H1 (cell line): ENCODE measurements around the gene CFAP92. TPM values are rescaled to one million over a fixed set of nuclear protein-coding genes. Genes with fewer than 3 reads are reported as not detected.

Experiments
- ASH2L ChIP-seq: fragments of 200-600, 300-600 bp; sonication (generic); IDR thresholded peaks from one replicate; pipeline ENCODE4 v1.7.1; 2017; ENCODE audit warnings: low read length
- CHD1 ChIP-seq: IDR thresholded peaks from 2 replicates; pipeline ENCODE4 v1.6.1; 2012; ENCODE audit warnings: low read depth, low read length, improper control_type of control experiment
- CHD2 ChIP-seq: IDR thresholded peaks from 2 replicates; pipeline ENCODE4 v1.6.1; 2012; ENCODE audit warnings: low read length, improper control_type of control experiment
- CTCF ChIP-seq, 3 experiments: IDR thresholded peaks; 1 replicate in 2 of 3; 2 replicates in 1 of 3; pipeline versions ENCODE4 v1.5.1 to v1.6.1; 2011; ENCODE audit warnings: low read length in 3 of 3, mild to moderate bottlenecking in 3 of 3, inconsistent platforms in 2 of 3, low read depth in 1 of 3, moderate library complexity in 1 of 3; ENCODE audit not compliant: insufficient read depth in 1 of 3; ENCODE audit errors: control extremely low read depth in 1 of 3
- GABPA ChIP-seq: IDR thresholded peaks from 2 replicates; pipeline ENCODE4 v1.6.1; 2011; ENCODE audit warnings: mild to moderate bottlenecking, low read length, moderate library complexity, borderline replicate concordance; ENCODE audit not compliant: insufficient read depth
- NRF1 ChIP-seq: IDR thresholded peaks from 2 replicates; pipeline ENCODE4 v1.6.1; 2011; ENCODE audit warnings: mild to moderate bottlenecking, low read depth, low read length, improper control_type of control experiment
- POLR2A ChIP-seq, 2 experiments: IDR thresholded peaks; 1 replicate in 1 of 2; 2 replicates in 1 of 2; pipeline ENCODE4 v1.6.1; 2011; ENCODE audit warnings: low read depth in 2 of 2, low read length in 2 of 2, mild to moderate bottlenecking in 2 of 2; ENCODE audit errors: control extremely low read depth in 1 of 2
- RNF2 ChIP-seq: fragments of 200-900, 300-1000 bp; sonication (generic); IDR thresholded peaks from 2 replicates; pipeline ENCODE4 v1.7.1; 2016; ENCODE audit warnings: borderline replicate concordance, low read depth, mild to moderate bottlenecking, antibody characterized with exemption, low read length; ENCODE audit not compliant: poor library complexity, severe bottlenecking; ENCODE audit errors: missing control alignments
- RXRA ChIP-seq: IDR thresholded peaks from 2 replicates; pipeline ENCODE4 v1.6.1; 2011; ENCODE audit warnings: low read depth, mild to moderate bottlenecking, low read length, moderate library complexity; ENCODE audit not compliant: insufficient read depth
- SIX5 ChIP-seq: IDR thresholded peaks from 2 replicates; pipeline ENCODE4 v1.6.1; 2011; ENCODE audit warnings: mild to moderate bottlenecking, low read depth, low read length
- polyA plus RNA-seq, 7 experiments: library from polyadenylated mRNA; depleted of rRNA in 3 of 7; stranded (reverse) in 5 of 7; unstranded in 2 of 7; fragments of >200 nt in 5 of 7; fragments of 200-250 nt in 2 of 7; gene quantifications; 1 replicate in 5 of 7; 2 replicates in 1 of 7; 4 replicates in 1 of 7; pipeline versions ENCODE4 v1.2.1 to v1.2.3, GENCODE V29; 2011 to 2013; ENCODE audit warnings: missing spikeins in 2 of 7, mixed read lengths in 2 of 7
- total RNA-seq: library from RNA; stranded (reverse); fragmentation: NEBNext Ultra II Directional; extraction: Animal tissue kit (Norgen Biotek cat#: 25700); gene quantifications from 2 replicates; pipeline ENCODE4 v1.2.1, GENCODE V29; 2021

Gene CFAP92
- total and polyA plus RNA-seq, 2 of the 8 experiments (the other 6 are each of a cell fraction or from before 2014, with no cell fraction given), result 0.77 to 2.0 TPM

- TF ChIP-seq RNF2 (no peak), CTCF (IDR thresholded peaks at IDR 0.05; ENCODE audit: control extremely low read depth in 1 of 3, insufficient read depth in 1 of 3, low read depth in 1 of 3, low read length in 3 of 3) (no peak), NRF1 (no peak), RXRA (no peak), POLR2A (IDR thresholded peaks at IDR 0.05; ENCODE audit: control extremely low read depth in 1 of 2, low read depth in 2 of 2, low read length in 2 of 2) (no peak), CHD1 (no peak), SIX5 (no peak), GABPA (no peak), ASH2L (no peak), CHD2 (no peak)
Observed at GRCh38 chr3:128882719-128883118, 111.2 kb downstream of the CFAP92 start (continued).
